Neural cell (in vitro differentiated cells): Measurements from ENCODE around the gene SIAE.

Source experiments
- CTCF ChIP-seq: fragments of 450-650 bp; IDR thresholded peaks from 2 replicates; pipeline ENCODE4 v1.5.1; 2014; ENCODE audit warnings: antibody characterized with exemption, mild to moderate bottlenecking, moderate library complexity; ENCODE audit not compliant: poor library complexity, severe bottlenecking
- POLR2AphosphoS5 ChIP-seq: IDR thresholded peaks from 2 replicates; pipeline ENCODE4 v1.6.1; 2012
- TAF1 ChIP-seq: IDR thresholded peaks from 2 replicates; pipeline ENCODE4 v1.6.1; 2012; ENCODE audit warnings: low read depth

DNA sequence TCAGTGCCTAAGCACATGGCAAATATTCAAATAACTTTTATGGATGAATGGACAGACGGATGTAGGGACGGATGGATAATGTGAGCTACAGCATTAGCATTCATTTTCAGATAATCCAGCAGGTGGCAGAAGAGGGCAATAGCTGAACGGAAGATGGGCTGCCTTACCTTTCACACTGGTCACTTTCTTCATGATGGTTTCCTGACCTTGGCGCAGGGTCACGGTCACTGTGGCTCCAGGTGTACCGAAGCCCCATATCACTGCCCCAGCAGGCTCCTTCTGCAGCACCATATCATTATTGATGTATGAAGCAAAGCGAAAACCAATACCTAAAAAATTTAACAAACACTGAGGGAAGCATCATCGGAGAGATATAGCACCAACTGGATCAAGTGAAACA, 4.3 kb downstream of the SIAE start:
- TF ChIP-seq CTCF (peak; percentile 95), TAF1 (no peak), POLR2AphosphoS5 (no peak)
